Effector memory CD4-positive, alpha-beta T cell (primary cell): ENCODE results near the gene KIF16B.

Experiments used
- DNase-seq, 3 donors: peaks; one replicate each; pipeline ENCODE4 v3.0.0-alpha.2; 2020
- H3K27ac ChIP-seq: 2 replicates; pipeline ENCODE4 v1.7.0; 2013; ENCODE audit warnings: mild to moderate bottlenecking, low read length, moderate library complexity; ENCODE audit not compliant: insufficient read depth, poor library complexity, severe bottlenecking
- H3K27me3 ChIP-seq: replicated peaks from 2 replicates; pipeline ENCODE4 v1.7.0; 2013; ENCODE audit warnings: mild to moderate bottlenecking, low read length; ENCODE audit not compliant: insufficient read depth, control insufficient read depth, poor library complexity, severe bottlenecking
- H3K36me3 ChIP-seq: 2 replicates; pipeline ENCODE4 v1.7.0; 2013; ENCODE audit warnings: mild to moderate bottlenecking, low read length, moderate library complexity; ENCODE audit not compliant: control insufficient read depth, insufficient read depth
- H3K4me1 ChIP-seq: 2 replicates; pipeline ENCODE4 v1.7.0; 2013; ENCODE audit warnings: low read length, mild to moderate bottlenecking; ENCODE audit not compliant: control insufficient read depth, insufficient read depth, poor library complexity, severe bottlenecking
- H3K4me3 ChIP-seq: 2 replicates; pipeline ENCODE4 v1.7.0; 2013; ENCODE audit warnings: low read length, low read depth, mild to moderate bottlenecking; ENCODE audit not compliant: insufficient read depth, poor library complexity, severe bottlenecking
- H3K9me3 ChIP-seq: 2 replicates; pipeline ENCODE4 v1.7.0; 2013; ENCODE audit warnings: mild to moderate bottlenecking, low read length, moderate library complexity; ENCODE audit not compliant: control insufficient read depth

Gene KIF16B

DNA sequence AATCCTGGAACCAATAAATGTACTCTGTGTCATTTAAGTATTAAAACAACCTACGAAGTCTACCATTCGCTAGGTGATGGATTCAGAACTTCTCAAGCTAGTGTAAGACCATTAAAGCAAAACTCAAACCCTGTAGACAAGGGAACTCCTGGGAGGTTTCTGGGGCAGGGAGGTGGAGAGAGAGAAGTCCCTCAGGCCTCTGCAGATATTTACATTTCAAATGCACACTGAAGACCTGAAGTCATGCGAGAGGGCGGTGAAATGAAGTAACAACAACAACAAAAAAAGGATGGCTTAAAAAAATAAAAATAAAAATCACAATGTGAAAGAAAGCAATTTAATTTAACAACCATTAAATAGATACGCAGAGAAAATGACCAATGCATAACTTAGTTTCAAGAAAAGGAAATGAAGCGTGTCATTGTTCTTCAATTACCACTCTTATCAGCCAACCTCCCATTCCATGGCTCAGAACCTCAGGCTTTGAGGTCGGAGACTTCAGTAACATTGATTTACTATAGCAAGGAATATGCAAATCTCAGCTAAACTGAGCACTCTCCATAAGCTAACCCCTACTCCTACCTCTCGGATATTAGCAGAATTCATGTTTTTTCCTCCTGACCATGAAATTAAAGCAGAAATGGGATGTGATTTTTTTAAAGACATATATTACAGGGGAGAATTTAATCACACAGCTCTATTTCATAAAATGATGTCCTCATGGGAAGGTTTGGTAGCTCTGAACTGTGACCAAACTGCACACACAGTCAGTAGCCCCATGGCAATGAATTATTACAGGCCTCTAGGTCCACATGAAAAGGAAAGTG, 140.6 kb downstream of the KIF16B start:
- no peak for DNase-seq
- Histone ChIP-seq H3K27ac (no peak overlapping the region), H3K9me3 (no peaks in the 10 kb centered on the region), H3K4me3 (no peak overlapping the region), H3K27me3 (no peaks in the 10 kb centered on the region), H3K36me3 (no peaks in the 10 kb centered on the region), H3K4me1 (no peaks in the 10 kb centered on the region)

DNA sequence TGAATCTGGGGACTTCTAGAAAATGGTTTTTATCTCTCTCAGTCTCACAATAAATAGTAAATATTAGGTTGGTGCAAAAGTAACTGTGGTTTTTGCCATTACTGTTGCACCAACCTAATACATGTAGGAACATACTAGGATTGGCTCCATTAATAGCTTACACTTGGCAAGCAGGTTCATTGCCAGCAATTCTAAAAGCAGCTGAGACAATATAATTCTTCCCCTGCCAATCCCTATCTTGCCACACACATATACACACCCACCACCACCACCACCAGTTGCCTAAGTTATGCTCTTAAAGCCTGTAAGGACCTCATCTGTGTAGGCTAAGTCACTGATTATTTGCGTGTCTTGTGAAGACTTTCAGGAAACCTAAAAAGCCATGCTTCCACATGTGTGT, 145.1 kb downstream of the KIF16B start:
- no peak for DNase-seq
- Histone ChIP-seq H3K4me3 (no peak overlapping the region), H3K9me3 (no peaks in the 10 kb centered on the region), H3K27me3 (no peaks in the 10 kb centered on the region), H3K36me3 (peaks cover 16% of the 10 kb centered on the region), H3K27ac (no peak overlapping the region), H3K4me1 (no peaks in the 10 kb centered on the region)

GRCh38 chr20:16427571-16427970, 145.7 kb downstream of the KIF16B start:
- Histone ChIP-seq H3K4me1 (no peaks in the 10 kb centered on the region), H3K27ac (no peak overlapping the region), H3K9me3 (no peaks in the 10 kb centered on the region), H3K36me3 (peaks cover 16% of the 10 kb centered on the region), H3K27me3 (no peaks in the 10 kb centered on the region), H3K4me3 (no peak overlapping the region)
- no peak for DNase-seq

GRCh38 chr20:16424780-16425179, 148.5 kb downstream of the KIF16B start:
- peaks cover 20% of the 10 kb centered on the region for H3K36me3 ChIP-seq
- H3K4me3 ChIP-seq: no peak overlapping the region
- no peak overlapping the region for H3K27ac ChIP-seq
- H3K9me3 ChIP-seq: no peaks in the 10 kb centered on the region
- no peaks in the 10 kb centered on the region for H3K4me1 ChIP-seq
- no peaks in the 10 kb centered on the region for H3K27me3 ChIP-seq
- DNase-seq: no peak

DNA sequence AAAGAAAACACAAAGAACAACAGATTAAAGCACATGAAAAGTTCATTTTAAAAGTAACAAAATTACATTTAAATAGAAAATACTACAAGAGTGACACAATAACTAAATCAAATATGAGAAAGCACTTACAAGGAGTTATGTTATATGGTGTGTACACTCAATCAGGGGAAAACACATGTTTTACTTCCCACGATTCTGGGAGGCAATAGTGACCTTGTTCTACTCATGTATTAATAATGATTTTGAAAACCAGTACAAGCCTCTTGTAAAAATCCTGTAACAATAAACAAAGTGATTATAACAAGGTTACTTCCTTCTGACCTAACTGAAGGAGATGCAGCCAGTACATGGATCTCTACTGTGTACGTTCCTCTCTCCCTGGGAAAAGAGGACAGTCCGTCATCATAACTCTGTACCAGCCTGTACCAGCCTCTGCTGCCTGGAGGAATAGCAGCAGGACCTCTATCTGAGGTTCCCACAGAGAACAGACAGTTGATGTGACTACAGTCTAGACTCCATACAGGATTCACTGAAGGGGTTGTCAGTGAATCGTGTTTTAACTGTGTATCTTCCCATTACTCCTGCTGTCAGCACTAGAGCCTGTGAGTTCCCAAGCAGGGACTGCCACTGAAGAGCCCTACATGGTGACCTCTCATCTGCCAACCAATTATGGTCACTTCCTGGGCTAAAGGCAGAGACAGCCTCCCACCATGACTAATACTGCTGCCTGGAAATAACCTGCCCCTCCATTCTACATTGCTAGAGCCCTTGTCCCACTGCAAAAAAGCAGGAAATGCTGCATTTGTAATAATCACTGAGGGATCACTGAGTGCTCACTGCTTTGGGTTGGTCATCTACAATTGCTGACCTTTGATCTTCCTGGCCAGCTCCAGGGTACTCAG, 149.7 kb downstream of the KIF16B start:
- Histone ChIP-seq H3K36me3 (peaks cover 20% of the 10 kb centered on the region), H3K27ac (no peak overlapping the region), H3K27me3 (no peaks in the 10 kb centered on the region), H3K9me3 (no peaks in the 10 kb centered on the region), H3K4me3 (no peak overlapping the region), H3K4me1 (no peaks in the 10 kb centered on the region)
- DNase-seq: no peak

DNA sequence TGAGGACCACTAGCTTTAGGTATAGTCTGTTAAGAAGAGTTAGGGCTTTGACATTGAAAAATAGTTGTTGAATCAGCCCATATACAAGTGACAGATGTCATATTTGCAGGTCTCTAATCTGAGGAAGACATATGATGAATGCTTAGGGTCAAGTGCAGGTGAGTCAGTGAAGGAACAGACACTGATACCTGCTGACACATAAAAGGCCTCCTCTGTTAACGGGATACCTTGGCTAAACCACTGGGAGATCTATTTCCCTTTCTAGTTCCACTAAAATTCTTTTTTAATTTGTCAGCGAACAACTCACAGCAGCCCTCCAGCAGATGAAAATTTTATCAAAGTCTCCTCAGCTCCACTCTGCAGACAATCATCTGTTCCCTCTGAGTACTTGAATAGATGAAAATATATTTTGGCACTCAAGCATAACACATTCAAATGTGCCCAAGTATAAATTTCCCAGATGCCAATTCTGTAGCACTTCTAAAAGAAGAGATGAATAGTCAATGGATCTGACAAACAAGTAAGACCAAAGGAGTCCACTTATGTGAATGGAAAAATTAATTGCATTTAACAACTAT, 154.0 kb downstream of the KIF16B start:
- Histone ChIP-seq H3K27ac (no peak overlapping the region), H3K4me1 (no peaks in the 10 kb centered on the region), H3K36me3 (peaks cover 10% of the 10 kb centered on the region), H3K4me3 (no peak overlapping the region), H3K27me3 (no peaks in the 10 kb centered on the region), H3K9me3 (no peaks in the 10 kb centered on the region)
- no peak for DNase-seq

- no peak overlapping the region for H3K27ac ChIP-seq
- DNase-seq: no peak
- H3K9me3 ChIP-seq: no peaks in the 10 kb centered on the region
- peaks cover 7% of the 10 kb centered on the region for H3K36me3 ChIP-seq
- no peaks in the 10 kb centered on the region for H3K4me1 ChIP-seq
- H3K4me3 ChIP-seq: no peak overlapping the region
- no peaks in the 10 kb centered on the region for H3K27me3 ChIP-seq
Observed at GRCh38 chr20:16418616-16419015, 154.6 kb downstream of the KIF16B start.

- H3K9me3 ChIP-seq: no peaks in the 10 kb centered on the region
- no peak overlapping the region for H3K4me3 ChIP-seq
- no peaks in the 10 kb centered on the region for H3K4me1 ChIP-seq
- no peak overlapping the region for H3K27ac ChIP-seq
- peaks cover under 1% of the 10 kb centered on the region for H3K36me3 ChIP-seq
- no peak for DNase-seq
- H3K27me3 ChIP-seq: no peaks in the 10 kb centered on the region
Observed at GRCh38 chr20:16417001-16417400, 156.2 kb downstream of the KIF16B start.

DNA sequence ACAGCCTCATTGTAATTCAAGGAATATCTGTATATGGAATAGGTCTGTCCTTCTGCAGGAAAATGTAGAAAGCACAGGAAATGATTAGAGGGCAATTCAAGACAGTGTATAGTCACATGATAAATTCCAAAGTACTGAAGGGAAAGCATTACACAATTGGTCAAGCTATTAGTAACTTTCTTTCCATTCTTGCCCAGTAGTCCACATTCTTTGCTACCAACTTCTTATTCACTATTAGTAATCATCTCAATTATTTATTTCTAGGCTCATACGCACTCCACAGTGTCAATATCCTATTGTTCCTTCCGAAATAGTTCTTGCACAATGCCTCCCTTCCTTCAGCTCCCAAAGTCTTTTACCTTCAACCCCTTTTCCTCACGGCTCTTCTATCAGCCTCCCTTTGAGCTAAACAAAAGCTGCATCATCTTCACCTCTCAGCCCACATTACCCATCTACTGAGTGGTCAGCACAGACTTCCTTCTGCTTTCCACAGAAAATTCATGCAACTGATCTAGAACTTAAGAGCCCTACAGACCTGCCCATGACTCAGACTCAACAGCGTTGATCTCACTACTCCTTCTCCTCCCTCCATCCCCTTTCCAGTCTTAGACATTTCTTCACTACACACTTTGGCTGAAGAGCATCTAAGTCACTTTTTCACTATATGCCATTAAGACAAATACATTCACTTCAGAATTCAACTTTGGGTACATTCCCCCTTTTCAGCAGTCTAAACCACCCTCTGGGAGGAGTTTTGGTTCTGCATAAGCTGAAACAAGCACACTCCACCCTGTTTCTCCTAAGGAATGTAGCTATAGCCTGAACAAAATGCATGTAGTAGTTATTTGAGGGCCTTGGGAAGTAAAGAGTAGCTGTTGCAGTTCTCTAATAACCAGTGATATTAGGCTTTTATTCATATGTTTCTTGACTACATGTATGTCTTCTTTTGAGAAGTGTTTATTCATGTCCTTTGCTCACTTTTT, 157.9 kb downstream of the KIF16B start:
- no peak overlapping the region for H3K4me3 ChIP-seq
- no peaks in the 10 kb centered on the region for H3K36me3 ChIP-seq
- DNase-seq: no peak
- H3K27ac ChIP-seq: no peak overlapping the region
- H3K9me3 ChIP-seq: no peaks in the 10 kb centered on the region
- H3K4me1 ChIP-seq: no peaks in the 10 kb centered on the region
- H3K27me3 ChIP-seq: no peaks in the 10 kb centered on the region
